Measurements from ENCODE around the gene BARX2. TPM values are rescaled to one million over a fixed set of nuclear protein-coding genes. Genes with fewer than 3 reads are reported as not detected.

The BARX2 gene
- total and polyA plus RNA-seq, 2 donors (not counting 3 experiments of a cell fraction or from before 2014, with no cell fraction given): not detected

DNA sequence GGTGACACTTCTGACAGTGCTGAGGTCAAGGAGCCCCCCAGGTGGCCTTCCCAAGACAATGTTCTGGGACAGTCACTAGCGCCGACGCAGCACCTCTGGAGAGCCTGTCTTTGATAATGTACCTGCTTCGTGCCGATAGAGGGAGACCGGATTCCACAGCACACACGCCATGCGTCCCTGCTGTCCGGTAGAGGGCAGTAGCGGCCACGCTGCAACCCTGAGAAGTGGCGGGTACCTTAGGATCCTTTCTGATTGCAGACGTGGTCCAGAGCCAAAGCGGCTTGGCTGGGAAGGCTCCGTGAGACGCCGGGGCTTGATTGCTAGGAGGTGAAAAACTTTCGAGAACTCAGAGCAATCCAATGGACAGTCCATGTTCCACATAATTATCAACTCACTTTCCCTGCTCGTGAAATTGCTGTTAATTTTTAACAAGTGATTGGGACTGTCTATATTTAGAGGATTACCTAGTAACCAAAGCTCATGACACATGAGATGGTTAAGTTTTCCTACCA, 11.4 kb upstream of the BARX2 start:
- no peak overlapping the region for H3K4me3 ChIP-seq (replicated peaks in 1 of 3; ENCODE audit: insufficient read depth in 1 of 3, low read depth in 1 of 3, low read length in 3 of 3)
- no TSS peak for BruUV-seq (replicated peaks)
- no peak overlapping the region for H3K9ac ChIP-seq (replicated peaks; ENCODE audit: extremely low read depth, insufficient read depth, low read length)
- intact Hi-C loops (cut with micrococcal nuclease): loop anchor here (1.0 kb wide), 3 partner anchors 247 to 386 kb away; no protein-coding TSS in a partner anchor
- peak; percentile 85 for FAIRE-seq
- H3K9me1 ChIP-seq (replicated peaks; ENCODE audit: control insufficient read depth, extremely low read depth, insufficient read depth, low read length): no peaks in the 10 kb centered on the region
- POLR2A ChIA-PET: no interaction called here
- no peak overlapping the region for H3K4me2 ChIP-seq (ENCODE audit: insufficient read depth, low read length)
- CTCF ChIA-PET: interaction anchor here (0.6 to 2.4 kb wide), 13 partner anchors 8 to 479 kb away, joined by 3 to 32 read pairs (median 5); partner anchors contain the start of gene BARX2
- peak; percentile 87 for DNase-seq (ENCODE audit: low read depth, low spot score)
- no peak overlapping the region for H2AFZ ChIP-seq (ENCODE audit: low read depth, low read length)
- TF ChIP-seq, protein P1, sequence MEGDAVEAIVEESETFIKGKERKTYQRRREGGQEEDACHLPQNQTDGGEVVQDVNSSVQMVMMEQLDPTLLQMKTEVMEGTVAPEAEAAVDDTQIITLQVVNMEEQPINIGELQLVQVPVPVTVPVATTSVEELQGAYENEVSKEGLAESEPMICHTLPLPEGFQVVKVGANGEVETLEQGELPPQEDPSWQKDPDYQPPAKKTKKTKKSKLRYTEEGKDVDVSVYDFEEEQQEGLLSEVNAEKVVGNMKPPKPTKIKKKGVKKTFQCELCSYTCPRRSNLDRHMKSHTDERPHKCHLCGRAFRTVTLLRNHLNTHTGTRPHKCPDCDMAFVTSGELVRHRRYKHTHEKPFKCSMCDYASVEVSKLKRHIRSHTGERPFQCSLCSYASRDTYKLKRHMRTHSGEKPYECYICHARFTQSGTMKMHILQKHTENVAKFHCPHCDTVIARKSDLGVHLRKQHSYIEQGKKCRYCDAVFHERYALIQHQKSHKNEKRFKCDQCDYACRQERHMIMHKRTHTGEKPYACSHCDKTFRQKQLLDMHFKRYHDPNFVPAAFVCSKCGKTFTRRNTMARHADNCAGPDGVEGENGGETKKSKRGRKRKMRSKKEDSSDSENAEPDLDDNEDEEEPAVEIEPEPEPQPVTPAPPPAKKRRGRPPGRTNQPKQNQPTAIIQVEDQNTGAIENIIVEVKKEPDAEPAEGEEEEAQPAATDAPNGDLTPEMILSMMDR (IDR thresholded peaks at IDR 0.05; ENCODE audit: extremely low read depth in 1 of 2, insufficient read depth in 1 of 2, low read depth in 1 of 2, low read length in 2 of 2): peak; percentile 99 to 100
- TF ChIP-seq GATA2 (IDR thresholded peaks at IDR 0.05; ENCODE audit: insufficient read depth, insufficient read length, low read depth, low read length): no peak
- no peaks in the 10 kb centered on the region for H4K20me1 ChIP-seq (replicated peaks; ENCODE audit: control insufficient read depth, extremely low read depth, insufficient read depth, low read length)
- H3K27ac ChIP-seq (ENCODE audit: insufficient read depth, low read depth, low read length): no peak overlapping the region
- H3K36me3 ChIP-seq (ENCODE audit: control insufficient read depth in 2 of 2, extremely low read depth in 1 of 2, insufficient read depth in 2 of 2, low read length in 2 of 2): no peaks in the 10 kb centered on the region
- H3K27me3 ChIP-seq (ENCODE audit: control insufficient read depth in 2 of 2, insufficient read depth in 2 of 2, low read length in 2 of 2): peaks cover 16 to 47% of the 10 kb centered on the region in 2 experiments
- H3K4me1 ChIP-seq (ENCODE audit: control insufficient read depth, extremely low read depth, insufficient read depth, low read length): no peaks in the 10 kb centered on the region
- dilution Hi-C loops (cut with MboI; ENCODE audit: extremely low pct_ligation_motif_present, low sequenced_read_pairs): no loop called here
- H3K79me2 ChIP-seq (ENCODE audit: control insufficient read depth, insufficient read depth, low read length): no peaks in the 10 kb centered on the region
- no peaks in the 10 kb centered on the region for H3K9me3 ChIP-seq (replicated peaks; ENCODE audit: control insufficient read depth, insufficient read depth, low read length)

DNA sequence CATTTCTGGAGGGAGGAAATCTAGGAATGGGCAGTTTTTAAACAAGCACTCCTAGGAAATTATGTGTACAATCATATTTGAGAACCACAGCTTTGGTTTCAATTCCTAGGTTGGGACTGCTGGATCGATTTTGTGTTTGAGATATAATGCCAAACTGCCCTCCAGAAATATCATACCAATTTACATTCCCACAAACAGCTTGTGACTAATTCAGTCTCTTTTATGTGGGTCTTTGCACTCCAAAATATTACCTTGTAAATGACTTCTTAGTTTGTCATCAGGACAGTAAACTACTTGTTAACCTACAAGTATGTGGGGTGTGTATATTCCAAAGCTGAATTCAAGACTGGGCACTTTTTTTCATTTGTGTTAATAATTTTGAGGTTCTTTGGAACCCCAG, 9.8 kb upstream of the BARX2 start:
- Histone ChIP-seq H3K4me1 (ENCODE audit: control insufficient read depth, extremely low read depth, insufficient read depth, low read length) (no peaks in the 10 kb centered on the region), H4K20me1 (replicated peaks; ENCODE audit: control insufficient read depth, extremely low read depth, insufficient read depth, low read length) (no peaks in the 10 kb centered on the region), H3K36me3 (ENCODE audit: control insufficient read depth in 2 of 2, extremely low read depth in 1 of 2, insufficient read depth in 2 of 2, low read length in 2 of 2) (no peaks in the 10 kb centered on the region), H3K4me3 (replicated peaks in 1 of 3; ENCODE audit: insufficient read depth in 1 of 3, low read depth in 1 of 3, low read length in 3 of 3) (no peak overlapping the region), H3K4me2 (ENCODE audit: insufficient read depth, low read length) (no peak overlapping the region), H3K9me1 (replicated peaks; ENCODE audit: control insufficient read depth, extremely low read depth, insufficient read depth, low read length) (no peaks in the 10 kb centered on the region), H3K27me3 (ENCODE audit: control insufficient read depth in 2 of 2, insufficient read depth in 2 of 2, low read length in 2 of 2) (peaks cover 26 to 58% of the 10 kb centered on the region in 2 experiments), H3K9ac (replicated peaks; ENCODE audit: extremely low read depth, insufficient read depth, low read length) (no peak overlapping the region), H2AFZ (ENCODE audit: low read depth, low read length) (no peak overlapping the region), H3K79me2 (ENCODE audit: control insufficient read depth, insufficient read depth, low read length) (no peaks in the 10 kb centered on the region), H3K9me3 (replicated peaks; ENCODE audit: control insufficient read depth, insufficient read depth, low read length) (no peaks in the 10 kb centered on the region), H3K27ac (ENCODE audit: insufficient read depth, low read depth, low read length) (no peak overlapping the region)
- ChIA-PET POLR2A (no interaction called here), CTCF (interaction anchor here (0.9 kb wide), 1 partner anchor 330 kb away, joined by 4 read pairs; no protein-coding TSS in a partner anchor)
- BruUV-seq (replicated peaks): no TSS peak
- dilution Hi-C loops (cut with MboI; ENCODE audit: extremely low pct_ligation_motif_present, low sequenced_read_pairs) (no loop called here), intact Hi-C loops (cut with micrococcal nuclease) (no loop called here)
- DNase-seq (ENCODE audit: low read depth, low spot score) (no peak), FAIRE-seq (no peak)
- TF ChIP-seq, protein P1 (IDR thresholded peaks at IDR 0.05; ENCODE audit: extremely low read depth in 1 of 2, insufficient read depth in 1 of 2, low read depth in 1 of 2, low read length in 2 of 2): no peak
- no peak for TF ChIP-seq POLR2A (IDR thresholded peaks at IDR 0.05; ENCODE audit: low read depth, low read length)
- no peak for TF ChIP-seq GATA2 (IDR thresholded peaks at IDR 0.05; ENCODE audit: insufficient read depth, insufficient read length, low read depth, low read length)
- no peak for TF ChIP-seq MYC (IDR thresholded peaks at IDR 0.05; ENCODE audit: low read depth, low read length)
- TF ChIP-seq, protein P2, sequence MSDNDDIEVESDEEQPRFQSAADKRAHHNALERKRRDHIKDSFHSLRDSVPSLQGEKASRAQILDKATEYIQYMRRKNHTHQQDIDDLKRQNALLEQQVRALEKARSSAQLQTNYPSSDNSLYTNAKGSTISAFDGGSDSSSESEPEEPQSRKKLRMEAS (IDR thresholded peaks at IDR 0.05; ENCODE audit: insufficient read depth, insufficient read length): no peak
- TF ChIP-seq JUN (IDR thresholded peaks at IDR 0.05; ENCODE audit: borderline replicate concordance, insufficient read depth, insufficient read length, low read depth): no peak
- no peak for TF ChIP-seq POLR2AphosphoS5 (IDR thresholded peaks at IDR 0.05; ENCODE audit: insufficient read depth, low read depth, low read length)
- TF ChIP-seq FOS (IDR thresholded peaks at IDR 0.05; ENCODE audit: borderline replicate concordance, insufficient read depth, low read length): no peak
- no peak for TF ChIP-seq EZH2 (IDR thresholded peaks at IDR 0.05; ENCODE audit: borderline replicate concordance, low read depth, low read length, severe bottlenecking)

Measured in endothelial cell of umbilical vein (primary cell).